ENCODE data around the gene HAVCR2. TPM values are rescaled to one million over a fixed set of nuclear protein-coding genes. Genes with fewer than 3 reads are reported as not detected.

HAVCR2 gene
- total and polyA plus RNA-seq, 9 of the 15 experiments (the other 6 are each of a cell fraction or from before 2014, with no cell fraction given) = 0.04 to 0.11 (median 0.06) TPM; not detected in 5

- no peak overlapping the region for H3K4me2 ChIP-seq (ENCODE audit: insufficient read depth, low read length)
- no peak overlapping the region for H3K4me3 ChIP-seq
- BruUV-seq (replicated peaks) = no TSS peak
- H2AFZ ChIP-seq (ENCODE audit: low read depth, low read length) = no peak overlapping the region
- intact Hi-C loops (cut with micrococcal nuclease) (no loop called here), in situ Hi-C loops (cut with MboI) (loop anchor here (10.0 kb wide), 1 partner anchor 2003 kb away; no protein-coding TSS in a partner anchor)
- ChIA-PET CTCF (ENCODE audit: low intra/inter-chr PET ratio) (no interaction called here), POLR2A (no interaction called here)
- peaks cover 0 to 8% of the 10 kb centered on the region in 2 experiments; a peak in 3 of 5 replicates for H3K4me1 ChIP-seq (replicated peaks in 1 of 2; ENCODE audit: control insufficient read depth in 2 of 2, insufficient read depth in 2 of 2, low read length in 2 of 2)
- peaks cover 23% of the 10 kb centered on the region for H3K79me2 ChIP-seq (ENCODE audit: control insufficient read depth, insufficient read depth, low read length)
- TF ChIP-seq MED1 (CRISPR knock-in tag; IDR thresholded peaks at IDR 0.05; ENCODE audit: borderline replicate concordance) (no peak), MEF2A (IDR thresholded peaks at IDR 0.05; ENCODE audit: control insufficient read depth, low read depth, low read length) (no peak), ZNF589 (CRISPR knock-in tag; IDR thresholded peaks at IDR 0.05; ENCODE audit: low read depth) (no peak), SMARCC2 (IDR thresholded peaks at IDR 0.05; ENCODE audit: low read depth) (no peak), TCF7 (IDR thresholded peaks at IDR 0.05; ENCODE audit: borderline replicate concordance) (no peak), RNF2 (IDR thresholded peaks at IDR 0.05) (no peak), PTRF (tag; IDR thresholded peaks at IDR 0.05) (no peak), ZNF224 (CRISPR knock-in tag; IDR thresholded peaks at IDR 0.05) (no peak)
- TF ChIP-seq, protein P1, sequence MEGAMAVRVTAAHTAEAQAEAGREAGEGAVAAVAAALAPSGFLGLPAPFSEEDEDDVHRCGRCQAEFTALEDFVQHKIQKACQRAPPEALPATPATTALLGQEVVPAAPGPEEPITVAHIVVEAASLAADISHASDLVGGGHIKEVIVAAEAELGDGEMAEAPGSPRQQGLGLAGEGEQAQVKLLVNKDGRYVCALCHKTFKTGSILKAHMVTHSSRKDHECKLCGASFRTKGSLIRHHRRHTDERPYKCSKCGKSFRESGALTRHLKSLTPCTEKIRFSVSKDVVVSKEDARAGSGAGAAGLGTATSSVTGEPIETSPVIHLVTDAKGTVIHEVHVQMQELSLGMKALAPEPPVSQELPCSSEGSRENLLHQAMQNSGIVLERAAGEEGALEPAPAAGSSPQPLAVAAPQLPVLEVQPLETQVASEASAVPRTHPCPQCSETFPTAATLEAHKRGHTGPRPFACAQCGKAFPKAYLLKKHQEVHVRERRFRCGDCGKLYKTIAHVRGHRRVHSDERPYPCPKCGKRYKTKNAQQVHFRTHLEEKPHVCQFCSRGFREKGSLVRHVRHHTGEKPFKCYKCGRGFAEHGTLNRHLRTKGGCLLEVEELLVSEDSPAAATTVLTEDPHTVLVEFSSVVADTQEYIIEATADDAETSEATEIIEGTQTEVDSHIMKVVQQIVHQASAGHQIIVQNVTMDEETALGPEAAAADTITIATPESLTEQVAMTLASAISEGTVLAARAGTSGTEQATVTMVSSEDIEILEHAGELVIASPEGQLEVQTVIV (CRISPR knock-in tag; IDR thresholded peaks at IDR 0.05; ENCODE audit: borderline replicate concordance) = no peak
- peaks cover 21% of the 10 kb centered on the region; the same call in 2 of the 3 replicates for H3K36me3 ChIP-seq (ENCODE audit: control insufficient read depth, insufficient read depth, low read length)
- H3K9me1 ChIP-seq (ENCODE audit: control insufficient read depth, insufficient read depth, low read length) = no peaks in the 10 kb centered on the region
- no peak overlapping the region for H3K27ac ChIP-seq (ENCODE audit: extremely low read depth, low read depth, low read length)
- ATAC-seq (no peak), DNase-seq (ENCODE audit: extremely low read depth in 1 of 4, low spot score in 3 of 4) (no peak), FAIRE-seq (no peak)
- H3K9me3 ChIP-seq (replicated peaks; ENCODE audit: control insufficient read depth, insufficient read depth, low read depth, low read length) = no peaks in the 10 kb centered on the region
- no peaks in the 10 kb centered on the region for H3K27me3 ChIP-seq (ENCODE audit: control insufficient read depth in 2 of 2, insufficient read depth in 2 of 2, low read length in 2 of 2)
- 96% methylated on average over 6 of the region's 6 CpGs for WGBS (ENCODE audit: insufficient coverage, low coverage, missing lambda C conversion rate)
- H4K20me1 ChIP-seq (replicated peaks; ENCODE audit: control insufficient read depth, insufficient read depth, low read length) = no peaks in the 10 kb centered on the region
- no peak overlapping the region for H3K9ac ChIP-seq (ENCODE audit: insufficient read depth in 1 of 2, low read depth in 2 of 2, low read length in 2 of 2)
Measured at GRCh38 chr5:157137691-157138090, 28.8 kb upstream of the HAVCR2 start.

All from K562 (cell line).